Type B pancreatic cell (in vitro differentiated cells): ENCODE measurements around the gene RNF133. TPM values are rescaled to one million over a fixed set of nuclear protein-coding genes. Genes with fewer than 3 reads are reported as not detected.
"Not testable (repeated sequence)": the region's sequence is repeated elsewhere in the genome, so short reads cannot be mapped to it uniquely, and the experiment has no call there.

Source experiments
- DNase-seq: peaks from one replicate; pipeline ENCODE4 v3.0.0; 2021; ENCODE audit warnings: mixed read lengths; ENCODE audit not compliant: unreplicated experiment; ENCODE audit errors: extremely low spot score
- H3K27ac Mint-ChIP-seq: 2 replicates; pipeline ENCODE4 v1.8.0; 2021; ENCODE audit warnings: mild to moderate bottlenecking, mixed read lengths
- H3K27me3 Mint-ChIP-seq: 2 replicates; pipeline ENCODE4 v1.8.0; 2021; ENCODE audit warnings: mixed read lengths
- H3K36me3 Mint-ChIP-seq: 2 replicates; pipeline ENCODE4 v1.8.0; 2021; ENCODE audit warnings: mixed read lengths
- H3K4me1 Mint-ChIP-seq: one replicate; pipeline ENCODE4 v1.8.0; 2021; ENCODE audit warnings: mixed read lengths; ENCODE audit not compliant: unreplicated experiment
- H3K4me3 Mint-ChIP-seq: 2 replicates; pipeline ENCODE4 v1.8.0; 2021; ENCODE audit warnings: mild to moderate bottlenecking, mixed read lengths
- H3K9me3 Mint-ChIP-seq: 2 replicates; pipeline ENCODE4 v1.8.0; 2021; ENCODE audit warnings: mixed read lengths
- CTCF ChIP-seq: fragments of 200-600 bp; sonication (generic); conservative IDR thresholded peaks from 2 replicates; pipeline ENCODE4 v1.5.0; 2021; ENCODE audit warnings: antibody characterized with exemption, mild to moderate bottlenecking
- total RNA-seq: library from RNA; stranded (reverse); gene quantifications from 2 replicates; pipeline ENCODE4 v1.2.1, GENCODE V29; 2021; ENCODE audit warnings: low replicate concordance

The RNF133 gene
- total RNA-seq, 1 donor from 2014 or later = 0.22 TPM

GRCh38 chr7:122689346-122690109 lies 9.4 kb downstream of the RNF133 start:
- H3K27ac Mint-ChIP-seq = no peak overlapping the region
- no peak for DNase-seq
- peaks cover 7% of the 10 kb centered on the region for H3K9me3 Mint-ChIP-seq
- H3K4me3 Mint-ChIP-seq = no peak overlapping the region
- TF ChIP-seq CTCF = no peak
- no peaks in the 10 kb centered on the region for H3K27me3 Mint-ChIP-seq
- no peaks in the 10 kb centered on the region for H3K4me1 Mint-ChIP-seq
- H3K36me3 Mint-ChIP-seq = peaks cover 6% of the 10 kb centered on the region

- Mint-ChIP-seq H3K27ac (no peak overlapping the region), H3K9me3 (peaks cover 7% of the 10 kb centered on the region)
Measured at GRCh38 chr7:122688400-122688998, 10.4 kb downstream of the RNF133 start.

GRCh38 chr7:122686360-122686878 lies 12.5 kb downstream of the RNF133 start:
- no peak for TF ChIP-seq CTCF
- Mint-ChIP-seq H3K27ac (no peak overlapping the region), H3K36me3 (no peaks in the 10 kb centered on the region)

More at GRCh38 chr7:122688400-122688998, 10.4 kb downstream of the RNF133 start:
- H3K36me3 Mint-ChIP-seq = peaks cover 6% of the 10 kb centered on the region
- no peaks in the 10 kb centered on the region for H3K27me3 Mint-ChIP-seq
- TF ChIP-seq CTCF = no peak
- H3K4me1 Mint-ChIP-seq = no peaks in the 10 kb centered on the region
- no peak for DNase-seq
- H3K4me3 Mint-ChIP-seq = no peak overlapping the region

GRCh38 chr7:122684504-122684903 lies 14.4 kb downstream of the RNF133 start:
- Mint-ChIP-seq H3K27ac (no peak overlapping the region), H3K27me3 (no peaks in the 10 kb centered on the region), H3K9me3 (no peaks in the 10 kb centered on the region), H3K4me1 (peaks cover 2% of the 10 kb centered on the region), H3K4me3 (no peak overlapping the region), H3K36me3 (no peaks in the 10 kb centered on the region)
- DNase-seq = no peak
- no peak for TF ChIP-seq CTCF

More at GRCh38 chr7:122686360-122686878, 12.5 kb downstream of the RNF133 start:
- H3K9me3 Mint-ChIP-seq = no peaks in the 10 kb centered on the region
- no peaks in the 10 kb centered on the region for H3K4me1 Mint-ChIP-seq
- no peaks in the 10 kb centered on the region for H3K27me3 Mint-ChIP-seq
- no peak for DNase-seq
- H3K4me3 Mint-ChIP-seq = no peak overlapping the region

- Mint-ChIP-seq H3K27ac (no peak overlapping the region), H3K4me3 (no peak overlapping the region), H3K9me3 (peaks cover 6% of the 10 kb centered on the region), H3K36me3 (no peaks in the 10 kb centered on the region), H3K27me3 (no peaks in the 10 kb centered on the region), H3K4me1 (peaks cover 11% of the 10 kb centered on the region)
- TF ChIP-seq CTCF = no peak
- no peak for DNase-seq
Measured at GRCh38 chr7:122682815-122683550, 15.9 kb downstream of the RNF133 start.

GRCh38 chr7:122681186-122681585 lies 17.7 kb downstream of the RNF133 start:
- H3K27me3 Mint-ChIP-seq, DNase-seq, H3K27ac Mint-ChIP-seq, H3K36me3 Mint-ChIP-seq, H3K9me3 Mint-ChIP-seq, H3K4me3 Mint-ChIP-seq: not testable (repeated sequence)
- peaks cover 11% of the 10 kb centered on the region for H3K4me1 Mint-ChIP-seq
